ENCODE measurements around the gene COMTD1.
A peak's percentile ranks its signal among the peaks of the same experiment; 100 is the strongest.
"Not testable (repeated sequence)": the region's sequence is repeated elsewhere in the genome, so short reads cannot be mapped to it uniquely, and the experiment has no call there.

The COMTD1 gene

GRCh38 chr10:75195035-75195763, 40.6 kb downstream of the COMTD1 start:
- no peak for DNase-seq (ENCODE audit: low spot score)

GRCh38 chr10:75194625-75195024, 41.1 kb downstream of the COMTD1 start:
- DNase-seq (ENCODE audit: low spot score), result not testable (repeated sequence)

- DNase-seq (ENCODE audit: low spot score), result no peak
These were observed 43.8 kb downstream of the COMTD1 start for GRCh38 chr10:75191821-75192568.

GRCh38 chr10:75189266-75190096, 46.3 kb downstream of the COMTD1 start:
- no peak for DNase-seq (ENCODE audit: low spot score)

GRCh38 chr10:75188522-75188921, 47.2 kb downstream of the COMTD1 start:
- not testable (repeated sequence) for DNase-seq (ENCODE audit: low spot score)

- DNase-seq (ENCODE audit: low spot score), result peak; percentile 66
These were observed 47.8 kb downstream of the COMTD1 start for GRCh38 chr10:75187961-75188426.

- no peak for DNase-seq (ENCODE audit: low spot score)
These were observed 49.4 kb downstream of the COMTD1 start for GRCh38 chr10:75186310-75186709.

Measured in activated CD4-positive, alpha-beta T cell treated with anti-CD3 and anti-CD28 coated beads, Interleukin-2, Interleukin-4, amounts not matched to agents 100 ng/mL and 50 ng/mL, durations not matched to agents 16 hours and 8 hours (primary cell).